Peyer's patch (tissue), 4 donors: ENCODE data around the gene PDZK1IP1. TPM values are rescaled to one million over a fixed set of nuclear protein-coding genes. Genes with fewer than 3 reads are reported as not detected.

Experiments used
- DNase-seq, 3 donors: peaks; one replicate each; pipeline ENCODE4 v3.0.0-alpha.2; 2017 to 2019
- H3K27ac ChIP-seq, 4 donors: fragments of 200-600 bp; sonication (generic); one replicate each; pipeline ENCODE4 v1.5.1; 2016 to 2019
- H3K27me3 ChIP-seq, 2 donors: fragments of 200-600 bp; sonication (generic); one replicate each; pipeline ENCODE4 v1.5.1; 2019
- H3K36me3 ChIP-seq, 3 donors: fragments of 200-600 bp; sonication (generic); one replicate each; pipeline ENCODE4 v1.5.1; 2016 to 2019
- H3K4me1 ChIP-seq, 4 donors: fragments of 200-600 bp; sonication (generic); one replicate each; pipeline ENCODE4 v1.5.1; 2016 to 2019
- H3K4me3 ChIP-seq, 4 donors: fragments of 200-600 bp; sonication (generic); 1 replicate in 3 of 4; 2 replicates in 1 of 4; pipeline ENCODE4 v1.5.1; 2016 to 2019; ENCODE audit warnings: mild to moderate bottlenecking in 1 of 4
- H3K9me3 ChIP-seq, 4 donors: fragments of 200-600 bp; sonication (generic); one replicate each; pipeline ENCODE4 v1.5.1; 2016 to 2019; ENCODE audit warnings: mild to moderate bottlenecking in 1 of 4
- POLR2A ChIP-seq, 2 donors: fragments of 450-650 bp; IDR thresholded peaks; one replicate each; pipeline ENCODE4 v1.5.1; 2017; ENCODE audit warnings: antibody characterized with exemption in 2 of 2, mild to moderate bottlenecking in 2 of 2, moderate library complexity in 2 of 2
- total RNA-seq, 4 donors: library from RNA; depleted of rRNA; stranded (reverse); fragments of >200 nt; gene quantifications; one replicate each; pipeline ENCODE4 v1.1.0, GENCODE V29; 2016
- TF ChIP-seq, protein P1 (sequence below), 6 experiments: fragments of 450-650 bp in 4 of 6; fragments of 200-600 bp in 2 of 6; sonication (generic) in 1 of 6; IDR thresholded peaks; one replicate each; pipeline ENCODE4 v1.5.1; 2017 to 2019; ENCODE audit warnings: antibody characterized with exemption in 6 of 6, mild to moderate bottlenecking in 3 of 6, moderate library complexity in 1 of 6

The PDZK1IP1 gene
- total RNA-seq, 4 donors from 2014 or later, result 5.8 to 224 (median 104) TPM

GRCh38 chr1:47228644-47229030 is 38.8 kb upstream of the PDZK1IP1 start:
- Histone ChIP-seq H3K4me1 (peaks cover 4 to 44% (median 13%) of the 10 kb centered on the region in 4 donors), H3K9me3 (no peaks in the 10 kb centered on the region), H3K4me3 (peak overlapping the region in 2 of 4 donors; percentile 23 to 34), H3K36me3 (no peaks in the 10 kb centered on the region), H3K27me3 (peaks cover 0 to 73% of the 10 kb centered on the region in 2 donors), H3K27ac (peak overlapping the region in 2 of 4 donors; percentile 44 to 54)
- TF ChIP-seq, protein P1, sequence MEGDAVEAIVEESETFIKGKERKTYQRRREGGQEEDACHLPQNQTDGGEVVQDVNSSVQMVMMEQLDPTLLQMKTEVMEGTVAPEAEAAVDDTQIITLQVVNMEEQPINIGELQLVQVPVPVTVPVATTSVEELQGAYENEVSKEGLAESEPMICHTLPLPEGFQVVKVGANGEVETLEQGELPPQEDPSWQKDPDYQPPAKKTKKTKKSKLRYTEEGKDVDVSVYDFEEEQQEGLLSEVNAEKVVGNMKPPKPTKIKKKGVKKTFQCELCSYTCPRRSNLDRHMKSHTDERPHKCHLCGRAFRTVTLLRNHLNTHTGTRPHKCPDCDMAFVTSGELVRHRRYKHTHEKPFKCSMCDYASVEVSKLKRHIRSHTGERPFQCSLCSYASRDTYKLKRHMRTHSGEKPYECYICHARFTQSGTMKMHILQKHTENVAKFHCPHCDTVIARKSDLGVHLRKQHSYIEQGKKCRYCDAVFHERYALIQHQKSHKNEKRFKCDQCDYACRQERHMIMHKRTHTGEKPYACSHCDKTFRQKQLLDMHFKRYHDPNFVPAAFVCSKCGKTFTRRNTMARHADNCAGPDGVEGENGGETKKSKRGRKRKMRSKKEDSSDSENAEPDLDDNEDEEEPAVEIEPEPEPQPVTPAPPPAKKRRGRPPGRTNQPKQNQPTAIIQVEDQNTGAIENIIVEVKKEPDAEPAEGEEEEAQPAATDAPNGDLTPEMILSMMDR (IDR thresholded peaks at IDR 0.05), result no peak
- no peak for TF ChIP-seq POLR2A (IDR thresholded peaks at IDR 0.05)
- DNase-seq, result no peak

DNA sequence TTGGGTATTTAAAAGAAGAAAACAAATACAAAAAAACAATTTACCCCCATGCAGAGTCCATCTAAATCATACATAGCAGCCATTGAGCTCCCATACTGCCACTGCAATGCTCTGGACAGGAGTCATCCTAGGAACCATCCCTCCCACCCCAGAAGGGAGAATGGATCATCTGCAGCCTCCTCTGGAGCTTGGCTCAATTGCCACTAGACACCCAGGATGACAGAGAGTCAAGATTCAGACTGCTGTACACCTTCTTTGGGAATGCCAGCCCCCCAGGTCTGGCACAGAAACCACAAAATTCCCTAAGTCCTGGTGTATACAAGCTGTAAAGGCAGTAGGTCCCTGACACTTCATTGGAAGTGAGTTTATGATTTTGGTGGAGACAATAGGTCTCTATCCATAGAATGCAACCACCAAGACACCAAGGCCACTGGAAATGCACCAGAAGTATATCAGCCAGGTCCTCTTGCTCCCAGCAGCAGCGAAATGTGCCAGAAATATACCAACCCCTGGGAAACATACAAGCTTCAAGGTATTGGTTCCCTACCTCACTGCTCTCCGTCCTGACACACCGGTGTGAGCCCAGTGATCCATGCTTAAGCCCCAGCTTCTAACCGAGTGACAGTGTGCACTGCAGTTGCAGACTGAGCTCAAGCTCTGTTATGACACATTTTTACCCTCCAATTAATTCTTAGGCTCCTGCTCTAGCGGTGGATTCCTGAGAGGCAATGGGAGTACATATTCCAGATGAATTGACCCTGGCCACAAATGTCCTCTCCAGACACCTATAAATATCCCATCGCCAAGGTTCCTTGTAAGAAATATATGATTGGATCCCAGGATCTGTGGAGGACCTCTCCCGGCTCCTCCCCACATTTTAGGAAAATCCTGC is 37.8 kb upstream of the PDZK1IP1 start:
- peak overlapping the region in 1 of 4 donors; percentile 34 for H3K4me3 ChIP-seq

GRCh38 chr1:47226839-47227215 is 37.0 kb upstream of the PDZK1IP1 start:
- no peaks in the 10 kb centered on the region for H3K36me3 ChIP-seq
- no peak overlapping the region for H3K27ac ChIP-seq
- H3K4me3 ChIP-seq, result no peak overlapping the region
- peak in 1 of 3 donors; percentile 8 for DNase-seq
- TF ChIP-seq, protein P1 (IDR thresholded peaks at IDR 0.05), result no peak
- no peak for TF ChIP-seq POLR2A (IDR thresholded peaks at IDR 0.05)
- H3K4me1 ChIP-seq, result peaks cover 4 to 39% (median 9%) of the 10 kb centered on the region in 4 donors
- no peaks in the 10 kb centered on the region for H3K9me3 ChIP-seq
- H3K27me3 ChIP-seq, result peaks cover 0 to 62% of the 10 kb centered on the region in 2 donors

More for the DNA sequence above, 37.8 kb upstream of the PDZK1IP1 start:
- peak in 1 of 3 donors; percentile 4 for DNase-seq
- Histone ChIP-seq H3K36me3 (no peaks in the 10 kb centered on the region), H3K4me1 (peaks cover 4 to 44% (median 13%) of the 10 kb centered on the region in 4 donors), H3K27me3 (peaks cover 0 to 70% of the 10 kb centered on the region in 2 donors), H3K27ac (no peak overlapping the region), H3K9me3 (no peaks in the 10 kb centered on the region)
- no peak for TF ChIP-seq POLR2A (IDR thresholded peaks at IDR 0.05)
- TF ChIP-seq, protein P1 (IDR thresholded peaks at IDR 0.05), result no peak

DNA sequence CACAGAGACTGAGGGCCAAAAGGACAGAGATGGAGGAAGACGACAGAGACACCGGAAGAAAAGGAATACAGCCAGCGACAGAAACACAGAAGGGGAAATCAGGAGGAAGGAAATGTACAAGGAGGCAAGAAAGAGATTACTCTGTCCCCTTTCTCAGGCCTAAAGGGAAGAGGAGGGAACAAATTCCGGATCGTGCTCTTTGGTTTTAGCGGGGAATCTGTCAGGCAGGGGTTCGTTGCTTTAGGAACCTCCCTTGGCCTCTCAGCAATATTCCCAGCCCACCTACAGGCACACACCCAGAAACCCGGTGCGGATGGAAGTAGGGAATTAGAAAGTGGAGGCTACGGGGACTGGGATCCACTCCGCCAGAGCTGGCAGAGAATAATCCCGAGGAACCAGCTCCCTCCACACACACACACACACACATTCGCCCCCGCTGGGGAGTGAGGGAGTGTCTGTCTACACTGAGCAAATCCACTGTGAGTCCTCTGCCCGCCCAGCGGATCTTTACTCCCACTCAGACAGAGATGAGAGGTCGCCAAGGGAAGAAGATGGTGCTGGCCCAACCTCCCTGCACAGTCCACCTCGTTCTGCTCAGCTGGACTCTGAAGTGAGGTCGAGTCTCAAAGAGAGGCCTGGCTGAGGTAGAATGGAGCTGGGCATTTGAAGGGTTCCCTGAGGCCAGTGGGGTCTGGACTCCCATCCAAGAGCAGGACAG is 36.4 kb upstream of the PDZK1IP1 start:
- peaks cover 0 to 33% (median 6%) of the 10 kb centered on the region in 4 donors for H3K4me1 ChIP-seq
- H3K36me3 ChIP-seq, result no peaks in the 10 kb centered on the region
- peak overlapping the region in 1 of 4 donors; percentile 36 for H3K4me3 ChIP-seq
- peak in 1 of 3 donors; percentile 36 for DNase-seq
- H3K9me3 ChIP-seq, result no peaks in the 10 kb centered on the region
- H3K27me3 ChIP-seq, result peaks cover 0 to 57% of the 10 kb centered on the region in 2 donors
- no peak for TF ChIP-seq POLR2A (IDR thresholded peaks at IDR 0.05)
- TF ChIP-seq, protein P1 (IDR thresholded peaks at IDR 0.05), result no peak
- H3K27ac ChIP-seq, result peak overlapping the region in 1 of 4 donors; percentile 20

- Histone ChIP-seq H3K27ac (peak overlapping the region in 1 of 4 donors; percentile 20), H3K4me1 (peaks cover 0 to 27% (median 4%) of the 10 kb centered on the region in 4 donors), H3K36me3 (no peaks in the 10 kb centered on the region), H3K9me3 (no peaks in the 10 kb centered on the region), H3K4me3 (peak overlapping the region in 3 of 4 donors; percentile 26 to 46 (median 36)), H3K27me3 (peaks cover 0 to 50% of the 10 kb centered on the region in 2 donors)
- TF ChIP-seq POLR2A (IDR thresholded peaks at IDR 0.05), result no peak
- TF ChIP-seq, protein P1 (IDR thresholded peaks at IDR 0.05), result no peak
- peak in 1 of 3 donors; percentile 40 for DNase-seq
Measured at GRCh38 chr1:47225430-47226100, 35.7 kb upstream of the PDZK1IP1 start.
